ENCODE results near the gene MFSD11.
A peak's percentile ranks its signal among the peaks of the same experiment; 100 is the strongest.
"Not testable (repeated sequence)": the region's sequence is repeated elsewhere in the genome, so short reads cannot be mapped to it uniquely, and the experiment has no call there.

Gene MFSD11

DNA sequence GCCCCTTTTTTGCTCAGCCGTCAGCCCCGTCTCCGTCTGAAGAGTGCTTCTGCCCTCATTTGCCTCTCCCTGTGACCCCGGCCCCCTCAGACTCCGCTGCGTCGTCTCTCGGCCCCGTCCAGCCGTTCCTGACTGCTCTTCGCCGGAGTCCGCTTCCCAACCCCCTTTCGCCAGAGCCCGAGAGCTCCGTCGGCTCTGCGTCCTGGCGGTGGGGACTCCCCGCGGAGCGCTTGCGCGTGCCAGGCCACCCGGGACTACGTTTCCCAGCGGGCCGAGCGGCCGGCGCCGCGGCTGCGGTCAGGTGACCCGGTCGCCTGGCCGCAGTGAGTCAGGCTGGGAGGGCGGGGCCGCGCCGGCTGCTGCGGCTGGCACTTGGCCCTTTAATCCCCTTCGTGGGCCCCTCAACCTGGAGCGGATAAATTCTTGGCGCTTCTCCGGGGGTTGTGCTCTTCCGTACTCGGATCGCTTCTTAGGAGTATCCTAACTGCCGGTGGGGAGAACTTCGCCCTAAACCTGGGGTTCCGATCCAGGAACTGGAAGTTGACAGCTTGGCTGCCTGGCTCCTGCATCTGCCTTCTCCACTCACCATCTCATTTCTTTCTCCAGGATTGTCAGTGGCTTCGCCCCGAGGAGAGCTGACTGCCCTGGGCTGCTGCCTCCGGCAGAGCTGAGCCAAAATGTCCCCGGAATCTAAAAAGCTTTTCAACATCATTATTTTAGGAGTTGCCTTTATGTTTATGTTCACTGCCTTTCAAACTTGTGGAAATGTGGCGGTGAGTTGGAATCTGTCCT, at the start of gene MFSD11:
Gene MFSD11 (plus strand): TSS at position 444 of the 792 bp plus-strand sequence. CDS start 234 bp downstream, at position 678.
- DNase-seq: peak; percentile 93

GRCh38 chr17:76688165-76688622, 49.7 kb upstream of the MFSD11 start:
- no peak for DNase-seq

- no peak for DNase-seq
These were observed 48.1 kb upstream of the MFSD11 start for GRCh38 chr17:76689859-76690258.

- DNase-seq: no peak
These were observed 47.2 kb upstream of the MFSD11 start for GRCh38 chr17:76690596-76691280.

DNA sequence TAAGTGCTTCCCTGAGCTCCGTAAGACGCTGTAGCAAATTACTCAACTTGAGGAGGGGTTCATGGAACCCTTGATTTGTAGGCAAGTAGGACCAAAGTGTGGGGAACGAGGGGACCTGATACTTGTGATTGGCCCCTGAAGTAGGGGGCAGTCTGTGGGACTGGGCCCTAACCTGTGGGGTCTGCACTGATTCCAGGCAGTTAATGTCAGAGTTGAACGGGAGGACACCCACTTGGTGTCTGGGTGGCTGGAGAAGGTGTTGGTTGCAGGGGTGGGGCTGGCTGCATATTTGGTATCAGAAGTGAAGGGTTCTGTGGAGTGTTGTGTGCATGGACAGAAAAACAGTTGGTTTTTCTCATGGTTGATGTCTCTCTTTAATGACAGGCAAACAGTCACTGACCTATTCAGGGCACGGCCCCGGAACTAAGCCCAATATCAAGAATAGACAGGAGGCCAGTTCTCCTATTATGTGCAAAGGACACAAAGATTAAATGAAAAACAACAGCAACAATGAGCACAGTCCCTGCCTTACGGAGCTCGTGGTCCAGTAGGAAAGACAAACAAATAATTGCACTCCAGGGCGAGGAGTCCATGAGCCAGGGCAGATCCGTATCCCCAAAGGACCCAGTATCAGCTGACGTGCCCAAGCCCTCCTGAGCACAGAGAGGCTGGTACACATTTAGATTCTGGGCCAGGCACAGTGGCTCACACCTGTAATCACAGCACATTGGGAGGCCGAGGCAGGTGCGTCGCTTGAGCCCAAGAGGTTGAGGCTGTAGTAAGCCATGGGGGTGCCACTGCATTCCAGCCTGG, 46.3 kb upstream of the MFSD11 start:
- no peak for DNase-seq

DNA sequence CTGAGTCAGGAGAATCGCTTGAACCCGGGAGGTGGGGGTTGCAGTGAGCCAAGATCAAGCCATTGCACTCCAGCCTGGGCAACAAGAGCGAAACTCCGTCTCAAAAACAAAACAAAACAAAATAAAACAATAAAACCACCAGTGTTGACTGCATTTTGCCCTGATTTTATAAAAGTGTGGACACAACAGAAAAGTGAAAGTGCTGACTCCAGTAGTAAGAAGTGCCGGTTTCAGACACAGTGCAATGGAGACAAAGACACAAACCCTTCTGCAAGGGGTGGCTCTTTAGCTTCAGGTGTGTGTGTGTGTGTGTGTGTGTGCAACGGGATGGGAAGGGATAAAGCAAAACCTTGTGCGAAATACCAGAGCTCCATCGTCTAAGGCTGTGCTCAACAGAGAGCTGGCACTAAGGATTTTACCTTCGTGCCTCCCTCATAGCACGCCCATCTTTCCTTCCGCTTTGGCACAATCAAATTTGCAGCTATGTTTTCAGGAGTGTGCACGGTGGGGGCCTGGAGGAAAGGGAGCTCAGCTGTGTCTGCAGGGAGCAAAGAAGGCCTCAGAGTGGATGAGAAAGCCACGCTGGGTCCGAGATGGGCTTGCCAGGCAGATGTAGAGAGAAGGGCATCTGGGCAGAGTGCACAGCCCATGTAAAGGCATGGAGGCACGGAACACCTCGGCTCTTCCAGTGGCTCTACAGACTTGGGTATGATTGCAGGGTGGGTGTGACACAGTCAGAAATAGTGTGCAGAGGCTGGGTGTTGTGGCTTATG, 42.7 kb upstream of the MFSD11 start:
- DNase-seq: no peak

DNA sequence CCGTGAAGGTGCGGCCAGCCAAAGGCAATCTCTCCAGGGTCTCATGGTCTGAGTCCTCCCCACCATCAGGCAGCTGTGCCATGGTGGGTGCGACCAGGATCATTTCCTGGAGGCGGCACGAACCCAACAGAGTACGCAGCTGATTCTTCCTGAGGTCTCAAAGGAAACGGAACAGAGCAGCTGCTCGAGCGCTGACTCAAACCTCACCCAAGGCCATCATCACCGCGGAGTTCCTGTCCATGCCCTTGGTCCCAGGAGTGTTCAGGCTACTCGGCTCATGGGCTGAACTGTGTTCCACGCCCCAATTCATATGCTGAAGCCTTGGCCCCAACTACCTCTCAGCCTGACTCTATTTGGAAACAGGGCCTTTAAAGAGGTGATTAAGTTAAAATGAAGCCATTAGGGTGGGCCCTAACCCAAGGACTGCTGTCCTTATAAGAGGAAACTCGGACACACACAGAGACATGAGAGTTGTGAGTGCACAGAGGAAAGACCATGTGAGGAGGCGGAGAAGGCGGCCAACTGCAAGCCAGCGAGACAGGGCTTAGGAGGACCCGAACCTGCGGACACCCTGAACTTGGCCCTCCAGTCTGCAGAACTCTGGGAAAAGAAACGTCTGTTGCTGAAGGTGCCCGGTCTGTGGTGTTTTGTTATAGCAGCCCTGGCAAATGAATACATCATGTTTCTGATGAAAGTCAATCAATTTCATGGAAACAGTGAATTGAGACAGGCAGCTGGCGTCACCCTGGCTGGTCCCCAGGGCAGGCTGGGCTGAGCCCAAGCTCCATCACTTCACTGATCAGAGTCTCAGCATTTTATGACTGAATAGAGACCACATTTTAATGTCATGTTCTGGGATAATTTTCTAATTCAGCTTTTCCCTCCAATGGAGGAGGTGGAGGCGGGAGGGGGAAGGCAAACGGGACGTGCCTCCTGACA, 40.9 kb upstream of the MFSD11 start:
- DNase-seq: no peak

GRCh38 chr17:76697702-76698465, 40.0 kb upstream of the MFSD11 start:
- no peak for DNase-seq

- not testable (repeated sequence) for DNase-seq
These were observed 39.4 kb upstream of the MFSD11 start for GRCh38 chr17:76698466-76698977.

DNA sequence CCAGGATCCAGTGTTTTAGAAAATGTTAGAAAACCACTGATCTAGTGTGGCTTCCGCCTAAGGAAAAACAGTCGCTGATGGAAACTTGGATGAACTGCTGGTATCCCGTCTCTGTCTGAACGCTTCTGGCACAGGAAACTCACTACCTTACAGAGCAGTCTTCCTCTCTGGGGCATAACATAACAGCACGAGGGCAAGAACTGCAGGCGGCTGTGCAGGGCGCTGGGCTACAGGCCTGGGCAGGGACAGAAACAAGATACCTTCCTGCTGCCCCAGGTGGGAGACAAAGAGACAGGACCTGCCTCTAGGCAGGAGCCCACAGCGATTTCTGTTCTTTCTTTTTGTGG, 37.7 kb upstream of the MFSD11 start:
- DNase-seq: no peak

- no peak for DNase-seq
These were observed 37.1 kb upstream of the MFSD11 start for GRCh38 chr17:76700617-76701470.

DNA sequence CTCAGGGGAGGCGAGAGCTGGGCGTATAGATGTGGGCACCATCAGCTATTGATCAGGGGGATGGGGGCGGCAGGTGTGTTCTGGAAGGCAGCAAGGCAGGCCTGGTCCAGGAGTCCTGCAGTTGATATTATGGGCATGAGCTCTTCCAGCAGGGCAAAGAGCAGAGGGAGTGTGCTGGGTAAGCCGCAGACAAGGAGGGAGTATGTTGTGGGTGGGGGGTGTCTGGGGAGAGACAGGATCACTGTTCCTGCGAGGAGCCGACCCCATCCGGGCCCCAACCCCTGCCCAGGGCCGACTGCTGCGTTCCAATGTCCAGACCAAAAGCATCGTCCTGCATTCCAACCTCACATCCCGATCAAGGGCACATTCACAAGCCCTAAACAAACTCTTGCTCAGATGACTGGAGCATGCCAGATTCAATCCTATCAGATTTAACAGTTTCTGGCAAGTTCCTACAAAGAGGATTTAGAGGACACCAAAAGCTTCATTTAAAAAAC, 36.4 kb upstream of the MFSD11 start:
- no peak for DNase-seq

GRCh38 chr17:76702076-76702475, 35.8 kb upstream of the MFSD11 start:
- no peak for DNase-seq

DNA sequence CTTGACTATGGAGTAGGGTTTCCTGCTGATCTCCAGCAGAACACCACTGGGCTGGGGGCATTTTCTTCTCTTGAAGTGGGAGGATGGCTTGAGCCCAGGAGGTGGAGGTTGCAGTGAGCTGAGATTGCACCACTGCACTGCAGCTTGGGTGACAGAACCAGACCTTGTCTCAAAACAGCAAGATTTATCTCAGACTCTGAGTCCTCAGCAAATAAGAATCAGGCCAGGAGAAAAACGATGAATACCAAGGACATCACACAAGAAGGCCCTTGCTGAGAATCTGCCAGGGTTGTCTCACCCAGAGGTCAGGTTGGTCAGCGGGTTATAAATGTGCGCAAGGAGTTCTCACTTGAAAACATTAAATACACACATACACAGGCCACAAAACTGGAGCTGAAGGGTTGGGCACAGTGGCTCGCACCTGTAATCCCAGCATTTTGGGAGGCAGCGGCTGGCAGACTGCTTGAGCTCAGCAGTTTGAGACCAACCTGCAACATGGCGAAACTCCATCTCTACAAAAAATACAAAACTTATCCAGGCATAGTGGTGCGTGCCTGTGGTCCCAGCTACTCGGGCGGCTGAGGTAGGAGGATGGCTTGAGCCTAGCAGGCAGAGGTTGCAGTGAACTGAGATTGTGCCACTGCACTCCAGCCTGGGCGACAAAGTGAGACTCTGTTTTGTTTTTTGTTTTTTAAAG, 34.8 kb upstream of the MFSD11 start:
- DNase-seq: no peak

DNA sequence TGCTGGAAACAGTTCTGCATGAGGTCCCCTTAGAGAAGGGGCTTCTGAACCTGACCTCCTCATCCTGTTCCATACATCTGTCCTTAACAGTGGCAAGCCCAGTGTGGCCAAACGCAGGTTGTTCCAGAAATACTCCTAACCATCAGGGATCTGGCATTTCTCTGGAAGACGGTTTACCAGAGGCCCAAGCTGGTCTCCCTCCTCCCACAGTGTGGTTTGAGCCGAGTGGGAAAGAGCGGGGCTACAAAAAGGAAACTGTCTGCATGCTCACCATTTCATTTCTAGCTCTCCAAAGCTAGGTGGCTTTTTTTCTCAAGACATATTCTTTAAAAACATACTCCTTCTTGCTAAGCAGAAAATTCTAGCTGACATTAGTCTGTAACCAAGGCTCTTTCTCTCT, 33.1 kb upstream of the MFSD11 start:
- no peak for DNase-seq

- no peak for DNase-seq
These were observed 31.1 kb upstream of the MFSD11 start for GRCh38 chr17:76706817-76707216.

GRCh38 chr17:76707985-76708807, 29.7 kb upstream of the MFSD11 start:
- no peak for DNase-seq
